SK-N-MC (cell line): Measurements from ENCODE around the gene SHKBP1.

Source experiments
- DNase-seq: peaks from one replicate; pipeline ENCODE4 v3.0.0-alpha.2; 2011; ENCODE audit warnings: low read depth, low spot score
- H3K27ac ChIP-seq: fragments of 200-600 bp; sonication (generic); 2 replicates; pipeline ENCODE4 v1.5.1; 2016; ENCODE audit warnings: mixed run types
- H3K36me3 ChIP-seq: fragments of 200-600 bp; sonication (generic); 2 replicates; pipeline ENCODE4 v1.6.1; 2017; ENCODE audit warnings: antibody characterized with exemption, low read length, mixed read lengths; ENCODE audit not compliant: insufficient read depth
- H3K4me3 ChIP-seq: fragments of 200-600 bp; sonication (generic); 2 replicates; pipeline ENCODE4 v1.5.1; 2016
- H3K9ac ChIP-seq: fragments of 200-600 bp; sonication (generic); 2 replicates; pipeline ENCODE4 v1.8.0; 2017; ENCODE audit warnings: mixed run types, mixed read lengths; ENCODE audit not compliant: insufficient read length
- H3K9me3 ChIP-seq: fragments of 200-600 bp; sonication (generic); 2 replicates; pipeline ENCODE4 v1.6.1; 2017; ENCODE audit warnings: low read depth, mild to moderate bottlenecking, antibody characterized with exemption, low read length, moderate library complexity, mixed read lengths
- EZH2 ChIP-seq: fragments of 200-600 bp; sonication (generic); IDR thresholded peaks from one replicate; pipeline ENCODE4 v1.6.1; 2017; ENCODE audit warnings: antibody characterized with exemption
- FOXP2 ChIP-seq: optimal IDR thresholded peaks from 2 replicates; pipeline ENCODE3; 2011; ENCODE audit warnings: mild to moderate bottlenecking, moderate library complexity; ENCODE audit not compliant: insufficient read depth; ENCODE audit errors: extremely low read length, control extremely low read depth
- POLR2AphosphoS5 ChIP-seq: IDR thresholded peaks from 2 replicates; pipeline ENCODE4 v1.6.1; 2012; ENCODE audit warnings: mild to moderate bottlenecking, low read depth, low read length, borderline replicate concordance

SHKBP1 gene

GRCh38 chr19:40567040-40567749 is 9.5 kb upstream of the SHKBP1 start:
- TF ChIP-seq FOXP2 (no peak), POLR2AphosphoS5 (no peak)
- H3K9ac ChIP-seq: no peak overlapping the region
- H3K36me3 ChIP-seq: no peaks in the 10 kb centered on the region
- H3K9me3 ChIP-seq: no peaks in the 10 kb centered on the region
- no peak for DNase-seq
- H3K27ac ChIP-seq: no peak overlapping the region
- no peak overlapping the region for H3K4me3 ChIP-seq

GRCh38 chr19:40567750-40568494 is 8.8 kb upstream of the SHKBP1 start:
- DNase-seq: no peak
- no peaks in the 10 kb centered on the region for H3K9me3 ChIP-seq
- no peak overlapping the region for H3K4me3 ChIP-seq
- no peak overlapping the region for H3K27ac ChIP-seq
- H3K36me3 ChIP-seq: no peaks in the 10 kb centered on the region
- TF ChIP-seq POLR2AphosphoS5 (no peak), EZH2 (no peak), FOXP2 (no peak)
- no peak overlapping the region for H3K9ac ChIP-seq

- DNase-seq: peak; percentile 95
- no peaks in the 10 kb centered on the region for H3K36me3 ChIP-seq
- H3K27ac ChIP-seq: no peak overlapping the region
- H3K9ac ChIP-seq: peak overlapping the region; percentile 69
- no peaks in the 10 kb centered on the region for H3K9me3 ChIP-seq
- TF ChIP-seq FOXP2 (peak; percentile 58), EZH2 (no peak), POLR2AphosphoS5 (no peak)
- H3K4me3 ChIP-seq: peak overlapping the region; percentile 84
These were observed 6.2 kb upstream of the SHKBP1 start for GRCh38 chr19:40570313-40571004.

- Histone ChIP-seq H3K9ac (no peak overlapping the region), H3K4me3 (peak overlapping the region; percentile 62), H3K9me3 (no peaks in the 10 kb centered on the region), H3K27ac (no peak overlapping the region), H3K36me3 (no peaks in the 10 kb centered on the region)
- no peak for DNase-seq
- TF ChIP-seq POLR2AphosphoS5 (no peak), FOXP2 (no peak), EZH2 (no peak)
These were observed 5.7 kb upstream of the SHKBP1 start for GRCh38 chr19:40571005-40571318.

- Histone ChIP-seq H3K9ac (no peak overlapping the region), H3K36me3 (no peaks in the 10 kb centered on the region), H3K4me3 (no peak overlapping the region), H3K27ac (no peak overlapping the region), H3K9me3 (no peaks in the 10 kb centered on the region)
- DNase-seq: no peak
- TF ChIP-seq POLR2AphosphoS5: no peak
- no peak for TF ChIP-seq EZH2
- TF ChIP-seq FOXP2: no peak
These were observed 4.7 kb upstream of the SHKBP1 start for GRCh38 chr19:40571831-40572495.

GRCh38 chr19:40575326-40575725 is 1.3 kb upstream of the SHKBP1 start:
- no peak for DNase-seq
- TF ChIP-seq EZH2: no peak
- TF ChIP-seq FOXP2: no peak
- no peak for TF ChIP-seq POLR2AphosphoS5
- no peak overlapping the region for H3K9ac ChIP-seq
- no peak overlapping the region for H3K27ac ChIP-seq
- H3K36me3 ChIP-seq: peaks cover 8% of the 10 kb centered on the region; the same call in 1 of the 2 replicates
- H3K9me3 ChIP-seq: no peaks in the 10 kb centered on the region
- no peak overlapping the region for H3K4me3 ChIP-seq

GRCh38 chr19:40576151-40576584 is 505 bp upstream of the SHKBP1 start:
- H3K27ac ChIP-seq: no peak overlapping the region
- TF ChIP-seq POLR2AphosphoS5 (no peak), EZH2 (no peak), FOXP2 (no peak)
- no peak overlapping the region for H3K9ac ChIP-seq
- H3K4me3 ChIP-seq: peak overlapping the region; percentile 88
- H3K9me3 ChIP-seq: no peaks in the 10 kb centered on the region
- peaks cover 11% of the 10 kb centered on the region; the same call in 1 of the 2 replicates for H3K36me3 ChIP-seq
- no peak for DNase-seq

- H3K9ac ChIP-seq: no peak overlapping the region
These were observed 1.8 kb downstream of the SHKBP1 start for GRCh38 chr19:40578442-40578908.

More at GRCh38 chr19:40578442-40578908, 1.8 kb downstream of the SHKBP1 start:
- H3K4me3 ChIP-seq: no peak overlapping the region
- H3K27ac ChIP-seq: no peak overlapping the region
- DNase-seq: no peak
- no peaks in the 10 kb centered on the region for H3K9me3 ChIP-seq
- TF ChIP-seq FOXP2 (no peak), POLR2AphosphoS5 (no peak), EZH2 (no peak)
- peaks cover 11% of the 10 kb centered on the region; the same call in 1 of the 2 replicates for H3K36me3 ChIP-seq
